Measurements from ENCODE around the gene HMGXB4. TPM values are rescaled to one million over a fixed set of nuclear protein-coding genes. Genes with fewer than 3 reads are reported as not detected.

HMGXB4 gene
- total and polyA plus RNA-seq, 2 of the 13 experiments (the other 11 are each of a cell fraction or from before 2014, with no cell fraction given): 13.9 to 16.3 TPM

GRCh38 chr22:35328472-35328885 lies 71.2 kb downstream of the HMGXB4 start (continued):
- TF ChIP-seq ZNF572 (CRISPR knock-in tag; IDR thresholded peaks at IDR 0.05): peak; percentile 17; the same call in 1 of the 2 replicates
- TF ChIP-seq KDM4B (CRISPR knock-in tag; IDR thresholded peaks at IDR 0.05): peak; percentile 99
- peak; percentile 73; the same call in 1 of the 2 replicates for TF ChIP-seq ZNF275 (CRISPR knock-in tag; IDR thresholded peaks at IDR 0.05; ENCODE audit: borderline replicate concordance)
- no peak for TF ChIP-seq ZNF850 (CRISPR knock-in tag; conservative IDR thresholded peaks at IDR 0.05)
- peak; percentile 72; the same call in 1 of the 2 replicates for TF ChIP-seq ZNF563 (CRISPR knock-in tag; IDR thresholded peaks at IDR 0.05)
- peak; percentile 91 for TF ChIP-seq UBTF (CRISPR knock-in tag; IDR thresholded peaks at IDR 0.05)
- TF ChIP-seq MED1 (CRISPR knock-in tag; IDR thresholded peaks at IDR 0.05): peak; percentile 96
- TF ChIP-seq ZSCAN22 (CRISPR knock-in tag; IDR thresholded peaks at IDR 0.05): no peak
- no peak for TF ChIP-seq E2F1 (CRISPR knock-in tag; IDR thresholded peaks at IDR 0.05)
- no peak for TF ChIP-seq ZNF354B (CRISPR knock-in tag; IDR thresholded peaks at IDR 0.05)
- no peak for TF ChIP-seq NFAT5 (CRISPR knock-in tag; IDR thresholded peaks at IDR 0.05)
- peak; percentile 89 for TF ChIP-seq NR2C2 (CRISPR knock-in tag; IDR thresholded peaks at IDR 0.05; ENCODE audit: borderline replicate concordance)
- TF ChIP-seq TBX2 (CRISPR knock-in tag; IDR thresholded peaks at IDR 0.05; ENCODE audit: borderline replicate concordance): peak; percentile 92
- peak; percentile 85; the same call in 1 of the 2 replicates for TF ChIP-seq ZNF431 (CRISPR knock-in tag; IDR thresholded peaks at IDR 0.05; ENCODE audit: borderline replicate concordance, low read depth)
- TF ChIP-seq IKZF4 (CRISPR knock-in tag; IDR thresholded peaks at IDR 0.05; ENCODE audit: borderline replicate concordance, low read depth, not compliant biosample characterization): no peak
- peak; percentile 99 for TF ChIP-seq MIER3 (CRISPR knock-in tag; IDR thresholded peaks at IDR 0.05; ENCODE audit: borderline replicate concordance)
- TF ChIP-seq ZNF326 (CRISPR knock-in tag; IDR thresholded peaks at IDR 0.05; ENCODE audit: borderline replicate concordance): no peak
- TF ChIP-seq ZMYM3 (CRISPR knock-in tag; IDR thresholded peaks at IDR 0.05): peak; percentile 92
- TF ChIP-seq ZBTB26 (CRISPR knock-in tag; IDR thresholded peaks at IDR 0.05; ENCODE audit: borderline replicate concordance): peak; percentile 85; the same call in 1 of the 2 replicates

All from HepG2 (cell line).